GM23248 (cell line): ENCODE data around the gene SNW1.

Experiments
- EZH2 ChIP-seq: fragments of 200-600 bp; sonication (generic); IDR thresholded peaks from 2 replicates; pipeline ENCODE4 v1.6.1; 2018; ENCODE audit warnings: antibody characterized with exemption, mild to moderate bottlenecking; ENCODE audit not compliant: insufficient read depth, poor library complexity, severe bottlenecking
- EZH2phosphoT487 ChIP-seq: fragments of 200-600 bp; sonication (generic); IDR thresholded peaks from 2 replicates; pipeline ENCODE4 v1.6.1; 2018; ENCODE audit warnings: antibody characterized with exemption, moderate library complexity, mild to moderate bottlenecking, low read depth; ENCODE audit not compliant: insufficient read depth

GRCh38 chr14:77809011-77809410, 48.1 kb upstream of the SNW1 start:
- no peak for TF ChIP-seq EZH2
- no peak for TF ChIP-seq EZH2phosphoT487
